Stimulated activated naive CD8-positive, alpha-beta T cell treated with anti-CD3 and anti-CD28 coated beads, Interleukin-15, Interleukin-2, amounts not matched to agents 100 U/mL and 50 U/mL, for 24 hours (primary cell): ENCODE results near the gene IGLON5.

Source experiments
- ATAC-seq: fragments of 150-1000 bp; cut with Tn5 transposase; one replicate; pipeline ENCODE4 v1.10.0; 2021
- DNase-seq: peaks from one replicate; pipeline ENCODE4 v3.0.0; 2021

Gene IGLON5

DNA sequence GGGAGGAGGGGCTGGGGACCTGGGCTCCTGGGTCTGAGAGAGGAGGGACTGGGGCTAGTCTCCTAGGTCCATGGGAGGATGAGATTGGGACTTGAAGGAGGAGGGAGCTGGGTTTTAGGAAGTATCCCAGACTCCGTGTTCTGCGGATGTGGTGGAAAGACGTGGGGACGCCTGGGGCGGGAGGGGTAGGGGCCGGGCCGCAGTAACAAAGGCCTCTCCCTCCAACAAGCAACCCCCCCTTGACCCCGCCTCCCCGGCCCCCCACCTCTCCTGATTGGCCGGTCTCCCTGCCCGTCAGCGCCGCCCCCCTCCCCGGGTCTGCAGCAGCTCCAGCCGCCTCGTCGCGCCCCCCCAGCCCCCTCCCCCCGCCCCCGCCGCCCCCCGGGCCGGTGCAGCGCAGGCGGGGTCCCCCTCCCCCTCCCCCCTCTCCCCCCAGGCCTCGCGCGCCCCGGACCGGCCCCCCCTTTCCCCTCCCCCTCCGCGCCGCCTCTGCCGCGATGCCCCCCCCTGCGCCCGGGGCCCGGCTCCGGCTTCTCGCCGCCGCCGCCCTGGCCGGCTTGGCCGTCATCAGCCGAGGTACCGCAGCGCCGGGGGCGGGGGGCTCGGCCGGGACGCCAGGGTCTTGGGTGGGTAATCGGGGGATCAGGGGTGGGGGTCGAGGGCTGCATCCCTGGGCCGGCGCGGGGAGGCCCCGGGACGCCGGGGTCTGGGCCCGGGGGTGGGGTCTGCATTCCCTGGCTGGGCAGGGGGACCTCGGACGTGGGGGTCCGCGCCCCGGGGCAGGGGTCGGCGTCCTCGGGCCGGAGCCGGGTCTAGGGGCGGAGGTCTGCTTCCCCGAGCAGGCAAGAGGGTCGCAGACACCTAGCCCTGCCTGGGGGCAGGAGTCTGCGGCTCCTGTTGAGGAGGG lies at the start of gene IGLON5:
Gene IGLON5, plus strand, starts transcription at position 294 of the 907 bp plus-strand sequence. Its CDS starts 204 bp downstream, at position 498.
- DNase-seq (no peak), ATAC-seq (no peak)

GRCh38 chr19:51263808-51264207 lies 47.6 kb upstream of the IGLON5 start:
- ATAC-seq = no peak
- DNase-seq = no peak

- DNase-seq (no peak), ATAC-seq (no peak)
Measured at GRCh38 chr19:51271067-51271466, 40.4 kb upstream of the IGLON5 start.

DNA sequence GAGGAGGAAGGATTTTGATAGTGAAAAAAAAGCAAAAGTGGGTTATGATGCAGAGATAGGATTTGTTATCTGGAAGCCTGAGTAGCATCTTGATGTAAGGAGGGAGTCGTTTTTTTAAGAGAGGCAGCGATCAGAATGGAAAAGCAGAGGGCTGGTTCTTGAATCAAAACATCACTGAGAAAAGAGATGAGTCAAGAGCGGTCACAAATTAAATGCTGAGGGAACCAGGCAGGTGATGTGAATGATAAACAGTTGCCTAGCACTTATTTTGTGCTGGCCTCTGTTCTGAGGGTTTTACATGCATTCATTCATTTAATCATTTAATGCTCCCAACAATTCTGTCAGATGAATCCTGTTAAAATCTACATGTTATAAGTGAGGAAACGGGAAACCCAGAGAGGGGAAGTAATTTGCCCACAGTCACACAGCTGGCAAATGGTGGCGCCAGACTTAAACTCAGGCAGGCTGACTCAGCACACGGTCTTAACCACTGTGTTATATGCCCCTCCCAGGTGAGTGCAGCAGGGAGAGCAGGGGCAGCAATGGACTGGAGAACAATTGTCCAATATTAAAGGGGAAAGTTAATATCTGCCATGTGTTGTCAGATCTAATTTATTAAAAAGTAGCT lies 39.1 kb upstream of the IGLON5 start:
- DNase-seq = peak; percentile 11
- peak; percentile 59 for ATAC-seq

DNA sequence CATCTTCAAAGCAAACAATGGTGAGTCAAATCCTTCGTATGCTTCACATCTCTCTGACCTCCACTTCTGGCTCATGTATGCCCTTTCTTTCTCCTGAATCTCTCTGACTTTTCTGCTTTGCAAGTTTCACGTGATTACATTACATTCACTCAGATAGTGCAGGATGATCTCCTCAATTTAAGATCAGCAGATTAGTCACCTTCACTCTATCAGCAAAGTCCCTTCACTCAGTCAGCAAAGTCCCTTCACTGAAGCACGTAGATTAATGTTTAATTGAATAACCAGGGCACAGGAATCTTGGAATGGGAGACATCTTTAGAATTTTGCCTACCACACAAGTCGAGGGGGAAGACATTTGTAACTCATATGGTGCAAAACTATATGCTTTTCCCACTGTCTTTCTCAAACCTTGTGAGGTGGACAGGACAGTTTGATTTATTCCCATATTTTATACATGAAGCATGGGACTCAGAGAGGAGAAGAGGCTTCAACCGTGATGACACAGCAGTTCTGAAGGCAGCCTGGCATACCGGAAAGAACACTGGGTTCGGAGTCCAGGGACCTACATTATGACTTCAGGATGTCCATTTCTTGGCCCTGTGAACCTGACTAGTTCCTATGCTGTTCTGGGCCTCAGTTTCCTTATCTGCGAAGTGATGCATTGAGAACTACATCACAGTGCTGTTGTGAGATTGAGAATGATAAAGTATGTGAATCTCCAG lies 37.2 kb upstream of the IGLON5 start:
- DNase-seq = no peak
- ATAC-seq = no peak

DNA sequence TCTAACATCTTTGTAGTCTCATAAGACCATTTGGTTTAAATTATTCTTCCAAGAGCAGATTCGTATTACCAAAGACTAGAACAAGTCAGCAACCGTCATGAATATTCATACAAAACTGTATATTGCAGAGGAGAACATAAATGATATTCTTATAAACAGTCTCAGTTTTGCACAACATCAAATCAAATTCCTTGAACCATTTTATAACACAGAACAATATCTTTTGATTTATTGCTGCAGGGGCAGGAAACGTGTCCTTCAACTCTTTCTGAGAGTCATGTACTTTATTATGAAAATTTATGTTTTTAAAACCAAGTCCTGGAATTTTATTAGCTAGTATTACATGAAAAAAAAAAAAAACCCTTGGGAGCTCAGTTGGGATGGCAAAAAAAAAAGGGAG lies 34.3 kb upstream of the IGLON5 start:
- ATAC-seq (no peak), DNase-seq (no peak)

- DNase-seq (no peak), ATAC-seq (no peak)
Measured at GRCh38 chr19:51282335-51282734, 29.1 kb upstream of the IGLON5 start.

DNA sequence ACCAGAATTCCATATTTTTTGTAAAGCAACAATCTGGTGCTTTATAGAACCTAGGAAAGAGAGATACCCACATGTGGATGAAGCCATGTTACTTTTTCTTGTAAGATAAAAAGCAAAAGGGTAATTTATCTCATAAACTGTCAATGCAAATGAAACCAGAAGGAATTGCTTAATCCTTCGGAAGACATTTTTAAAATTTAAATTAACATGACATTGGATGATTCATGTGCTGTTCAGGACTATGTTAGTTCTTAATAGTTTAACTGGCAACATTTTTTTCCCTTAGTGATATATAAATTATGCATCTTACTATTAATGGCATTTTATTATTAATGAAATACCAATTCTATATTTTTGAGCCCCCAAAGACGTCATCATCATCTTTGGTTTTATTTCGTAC lies 25.8 kb upstream of the IGLON5 start:
- DNase-seq = no peak
- ATAC-seq = no peak

DNA sequence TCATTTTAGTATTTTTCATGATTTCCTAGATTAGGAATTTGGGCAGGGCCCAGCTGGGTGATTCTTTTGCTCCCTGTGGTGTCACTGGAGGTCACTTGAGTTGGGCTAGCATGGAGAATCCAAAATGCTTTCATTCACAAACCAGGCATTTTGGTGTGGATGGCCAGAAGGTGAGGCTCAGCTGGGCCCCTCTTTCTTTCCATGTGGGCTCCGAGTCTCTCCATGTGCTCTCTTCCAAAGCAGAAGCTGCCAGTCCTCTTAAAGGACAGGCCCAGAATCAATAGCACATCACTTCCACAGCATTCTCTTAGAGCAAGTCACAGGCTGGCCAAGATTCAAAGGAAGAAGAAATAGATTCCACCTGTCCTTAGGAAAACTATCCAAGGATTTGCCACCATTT lies 21.8 kb upstream of the IGLON5 start:
- ATAC-seq = no peak

DNA sequence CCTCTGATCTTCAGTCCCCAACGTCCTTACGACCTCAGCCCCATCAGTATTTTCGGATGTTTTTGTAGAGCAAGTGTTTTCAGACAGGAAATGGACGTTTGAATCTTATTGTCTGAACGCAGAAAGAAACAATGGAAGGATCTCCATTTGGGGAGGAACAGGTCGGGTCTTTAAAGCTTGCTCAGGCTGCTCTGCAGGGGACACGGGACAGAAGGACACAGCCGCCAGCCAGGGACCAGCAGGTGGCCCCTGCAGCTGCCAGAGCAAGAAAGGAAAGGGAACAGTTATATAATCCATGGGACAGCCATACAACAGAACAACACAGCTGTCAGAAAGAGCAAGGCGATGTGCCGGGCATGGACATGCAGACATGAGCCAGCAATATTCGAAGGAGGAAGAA lies 18.5 kb upstream of the IGLON5 start:
- no peak for ATAC-seq

More for the DNA sequence above, 21.8 kb upstream of the IGLON5 start:
- no peak for DNase-seq

DNA sequence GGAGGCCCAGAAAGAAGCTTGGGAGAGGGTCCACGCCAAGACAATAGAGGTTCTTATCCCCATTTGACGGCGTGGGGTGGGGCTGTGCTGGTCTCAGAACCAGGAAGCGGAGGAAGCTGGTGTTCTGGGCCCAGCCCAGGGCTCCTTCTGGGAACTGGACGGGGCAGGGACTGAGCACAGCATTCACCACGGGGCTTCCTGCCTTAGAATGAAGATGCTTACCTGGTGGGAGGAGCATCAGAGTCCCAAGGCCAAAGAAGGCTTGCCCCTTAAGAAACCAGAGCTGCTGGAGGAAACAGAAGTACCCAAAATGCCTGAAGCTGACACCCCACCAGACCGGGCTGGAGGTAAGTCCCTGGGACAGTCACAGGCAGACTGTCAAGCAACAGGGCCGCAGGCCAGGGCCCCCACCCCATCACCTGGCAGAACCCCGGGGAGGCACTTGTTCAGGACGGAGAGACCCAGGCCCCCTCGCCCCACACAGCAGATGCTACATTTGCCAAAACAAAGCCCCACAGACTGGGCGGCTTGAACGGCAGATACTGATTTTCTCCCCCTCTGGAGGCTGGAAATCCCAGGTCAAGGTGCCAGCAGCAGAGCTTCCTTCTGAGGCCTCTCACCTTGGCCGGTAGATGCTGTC lies 17.8 kb upstream of the IGLON5 start:
- DNase-seq = no peak
- ATAC-seq = no peak

More for the DNA sequence above, 18.5 kb upstream of the IGLON5 start:
- DNase-seq = no peak

DNA sequence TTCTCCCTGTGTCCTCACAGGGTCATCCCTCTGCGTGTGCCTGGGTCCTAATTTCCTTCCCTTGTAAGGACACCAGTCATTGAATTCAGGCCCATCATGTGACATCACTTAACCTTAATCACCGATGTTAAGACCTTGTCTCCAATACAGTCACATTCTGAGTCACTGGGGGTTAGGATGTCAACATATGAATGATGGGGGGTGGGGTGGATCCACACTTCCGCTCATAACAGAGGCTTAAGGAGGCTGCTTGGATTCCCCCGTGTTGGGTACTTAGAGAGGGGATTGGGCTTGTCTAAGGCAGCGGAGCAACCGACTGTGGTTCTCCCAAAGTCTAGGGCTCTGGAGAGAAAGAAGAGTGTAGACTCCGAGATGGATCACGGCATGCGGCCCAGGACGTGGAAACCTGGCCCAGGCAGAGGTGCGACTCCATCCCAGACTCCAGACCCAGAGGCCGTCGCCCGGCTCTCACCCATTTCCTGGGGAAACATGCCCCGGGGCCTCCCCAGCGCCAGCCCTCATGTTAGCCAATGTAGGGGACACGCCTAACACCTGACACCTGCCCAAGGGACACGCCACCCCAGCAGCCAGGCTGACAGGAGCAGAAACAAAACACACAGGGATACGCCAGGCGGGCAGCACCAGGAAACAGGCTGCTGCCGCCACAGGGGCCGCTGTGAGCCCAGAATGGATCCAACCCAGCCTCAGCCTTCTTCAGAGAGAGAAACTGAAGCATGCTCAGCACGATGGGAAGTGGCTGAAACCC lies 17.1 kb upstream of the IGLON5 start:
- ATAC-seq = no peak

GRCh38 chr19:51294977-51295375 lies 16.5 kb upstream of the IGLON5 start:
- DNase-seq = no peak
- no peak for ATAC-seq

More for the DNA sequence above, 17.1 kb upstream of the IGLON5 start:
- no peak for DNase-seq

DNA sequence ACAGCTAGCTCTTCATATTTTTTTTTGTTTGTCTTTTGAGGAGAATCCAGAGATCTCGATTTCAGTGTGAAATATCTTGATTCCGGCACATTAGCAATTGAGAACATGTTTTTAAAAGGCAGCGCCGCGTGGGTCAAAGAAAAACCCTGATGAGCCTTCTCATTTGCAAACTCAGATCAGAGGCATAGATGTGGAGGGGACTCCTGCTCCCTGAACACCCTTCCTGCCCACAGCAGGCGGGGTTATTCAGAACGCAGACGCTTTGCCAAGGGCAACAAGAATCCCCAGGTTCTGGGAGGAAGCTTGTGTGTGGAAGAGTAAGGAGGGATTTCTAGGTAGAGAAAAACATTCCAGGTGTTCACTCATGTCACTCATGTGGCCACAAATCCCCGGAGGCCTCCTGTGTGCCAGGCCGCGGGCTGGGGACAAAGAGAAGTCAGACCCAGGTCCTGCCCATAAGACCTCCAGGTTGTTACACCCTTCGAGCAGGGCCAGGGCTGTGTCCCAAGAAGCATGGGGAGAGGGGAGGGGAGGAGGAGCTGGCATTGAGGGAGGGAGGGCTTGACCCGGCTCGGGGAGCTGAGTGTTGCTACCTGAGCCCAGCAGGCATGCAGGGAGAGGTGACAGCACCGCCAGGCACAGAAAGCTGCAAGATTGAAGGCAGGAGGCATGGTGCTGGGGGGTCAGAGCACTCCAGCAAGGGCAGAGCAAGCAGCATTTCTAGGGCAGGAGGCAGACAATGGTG lies 15.9 kb upstream of the IGLON5 start:
- DNase-seq (no peak), ATAC-seq (no peak)

- no peak for DNase-seq
- no peak for ATAC-seq
Measured at GRCh38 chr19:51296336-51297093, 14.9 kb upstream of the IGLON5 start.

GRCh38 chr19:51297406-51297805 lies 14.0 kb upstream of the IGLON5 start:
- ATAC-seq (no peak), DNase-seq (no peak)

- ATAC-seq (no peak), DNase-seq (no peak)
Measured at GRCh38 chr19:51301266-51301665, 10.2 kb upstream of the IGLON5 start.

- DNase-seq = no peak
- no peak for ATAC-seq
Measured at GRCh38 chr19:51305479-51305878, 6.0 kb upstream of the IGLON5 start.

DNA sequence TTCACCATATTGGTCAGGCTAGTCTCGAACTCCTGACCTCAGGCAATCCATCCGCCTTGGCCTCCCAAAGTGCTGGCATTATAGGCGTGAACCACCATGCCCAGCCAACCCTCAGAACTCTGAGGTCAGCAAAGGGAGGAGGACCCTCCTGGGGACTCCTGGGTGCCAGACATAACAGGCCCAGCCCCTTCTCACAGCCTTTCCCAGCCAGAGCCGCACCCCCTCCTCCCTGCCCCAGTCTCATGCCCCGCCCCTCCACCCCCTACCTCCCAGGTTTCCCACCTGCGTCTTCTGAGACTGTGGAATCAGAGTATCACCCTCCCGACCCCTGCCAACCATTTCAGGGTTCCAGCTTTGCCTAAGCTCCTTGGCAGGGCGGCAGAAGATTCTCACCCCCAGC lies 5.2 kb downstream of the IGLON5 start:
- ATAC-seq (no peak), DNase-seq (no peak)

DNA sequence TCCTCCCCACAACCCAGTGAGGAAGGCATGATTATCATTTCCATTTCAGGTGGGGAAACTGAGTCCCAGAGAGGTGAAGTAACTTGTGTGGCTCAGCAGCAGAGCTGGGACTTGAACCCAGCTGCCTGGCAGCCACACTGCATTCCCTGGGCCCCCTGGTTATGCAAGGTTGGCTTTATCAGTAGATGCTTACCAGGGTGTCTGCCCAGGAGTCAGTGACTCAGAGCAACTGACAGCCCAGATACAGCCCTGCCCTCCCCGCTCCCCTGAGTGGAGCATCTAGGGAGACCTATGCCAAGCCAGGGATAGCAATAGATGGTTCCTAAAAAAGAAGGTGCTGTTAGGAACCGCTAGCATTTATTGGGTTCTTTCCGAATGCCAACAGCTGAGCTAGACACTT lies 5.9 kb downstream of the IGLON5 start:
- DNase-seq (no peak), ATAC-seq (no peak)
